ENCODE data around the gene EPHB2.

EPHB2 gene

GRCh38 chr1:22827666-22828483 lies 117.2 kb downstream of the EPHB2 start:
- H3K9me3 ChIP-seq (ENCODE audit: low read depth, low read length), result no peaks in the 10 kb centered on the region
- TF ChIP-seq EZH2 (IDR thresholded peaks at IDR 0.05), result no peak
- no peak for TF ChIP-seq POLR2AphosphoS5 (IDR thresholded peaks at IDR 0.05; ENCODE audit: borderline replicate concordance, low read depth, low read length)
- no peak for TF ChIP-seq FOXP2 (optimal IDR thresholded peaks at IDR 0.05; ENCODE audit: control extremely low read depth, extremely low read length, insufficient read depth)
- no peak overlapping the region for H3K9ac ChIP-seq (ENCODE audit: insufficient read length)
- no peak overlapping the region for H3K27ac ChIP-seq
- no peak overlapping the region for H3K4me3 ChIP-seq
- no peak for DNase-seq (ENCODE audit: low read depth, low spot score)
- no peaks in the 10 kb centered on the region for H3K36me3 ChIP-seq (ENCODE audit: insufficient read depth, low read length)

GRCh38 chr1:22828484-22829308 lies 118.1 kb downstream of the EPHB2 start:
- TF ChIP-seq EZH2 (IDR thresholded peaks at IDR 0.05), result no peak
- no peak for TF ChIP-seq POLR2AphosphoS5 (IDR thresholded peaks at IDR 0.05; ENCODE audit: borderline replicate concordance, low read depth, low read length)
- no peak for TF ChIP-seq FOXP2 (optimal IDR thresholded peaks at IDR 0.05; ENCODE audit: control extremely low read depth, extremely low read length, insufficient read depth)
- no peak overlapping the region for H3K27ac ChIP-seq
- H3K4me3 ChIP-seq, result no peak overlapping the region
- no peak overlapping the region for H3K9ac ChIP-seq (ENCODE audit: insufficient read length)
- no peak for DNase-seq (ENCODE audit: low read depth, low spot score)
- no peaks in the 10 kb centered on the region for H3K9me3 ChIP-seq (ENCODE audit: low read depth, low read length)
- no peaks in the 10 kb centered on the region for H3K36me3 ChIP-seq (ENCODE audit: insufficient read depth, low read length)

GRCh38 chr1:22829309-22829989 lies 118.8 kb downstream of the EPHB2 start:
- H3K36me3 ChIP-seq (ENCODE audit: insufficient read depth, low read length), result no peaks in the 10 kb centered on the region
- DNase-seq (ENCODE audit: low read depth, low spot score), result no peak
- H3K4me3 ChIP-seq, result no peak overlapping the region
- no peak for TF ChIP-seq FOXP2 (optimal IDR thresholded peaks at IDR 0.05; ENCODE audit: control extremely low read depth, extremely low read length, insufficient read depth)
- no peak for TF ChIP-seq POLR2AphosphoS5 (IDR thresholded peaks at IDR 0.05; ENCODE audit: borderline replicate concordance, low read depth, low read length)
- TF ChIP-seq EZH2 (IDR thresholded peaks at IDR 0.05), result no peak
- no peak overlapping the region for H3K9ac ChIP-seq (ENCODE audit: insufficient read length)
- no peaks in the 10 kb centered on the region for H3K9me3 ChIP-seq (ENCODE audit: low read depth, low read length)
- H3K27ac ChIP-seq, result no peak overlapping the region

- H3K36me3 ChIP-seq (ENCODE audit: insufficient read depth, low read length), result no peaks in the 10 kb centered on the region
- H3K9ac ChIP-seq (ENCODE audit: insufficient read length), result no peak overlapping the region
- no peaks in the 10 kb centered on the region for H3K9me3 ChIP-seq (ENCODE audit: low read depth, low read length)
- no peak overlapping the region for H3K4me3 ChIP-seq
- no peak for TF ChIP-seq EZH2 (IDR thresholded peaks at IDR 0.05)
- TF ChIP-seq FOXP2 (optimal IDR thresholded peaks at IDR 0.05; ENCODE audit: control extremely low read depth, extremely low read length, insufficient read depth), result no peak
- TF ChIP-seq POLR2AphosphoS5 (IDR thresholded peaks at IDR 0.05; ENCODE audit: borderline replicate concordance, low read depth, low read length), result no peak
- DNase-seq (ENCODE audit: low read depth, low spot score), result no peak
- no peak overlapping the region for H3K27ac ChIP-seq
Observed at GRCh38 chr1:22830041-22830566, 119.5 kb downstream of the EPHB2 start.

- no peak overlapping the region for H3K4me3 ChIP-seq
- no peak for DNase-seq (ENCODE audit: low read depth, low spot score)
- H3K27ac ChIP-seq, result no peak overlapping the region
- no peaks in the 10 kb centered on the region for H3K36me3 ChIP-seq (ENCODE audit: insufficient read depth, low read length)
- TF ChIP-seq POLR2AphosphoS5 (IDR thresholded peaks at IDR 0.05; ENCODE audit: borderline replicate concordance, low read depth, low read length) (no peak), FOXP2 (optimal IDR thresholded peaks at IDR 0.05; ENCODE audit: control extremely low read depth, extremely low read length, insufficient read depth) (no peak), EZH2 (IDR thresholded peaks at IDR 0.05) (no peak)
- no peak overlapping the region for H3K9ac ChIP-seq (ENCODE audit: insufficient read length)
- no peaks in the 10 kb centered on the region for H3K9me3 ChIP-seq (ENCODE audit: low read depth, low read length)
Observed at GRCh38 chr1:22830757-22831340, 120.2 kb downstream of the EPHB2 start.

GRCh38 chr1:22831729-22832413 lies 121.2 kb downstream of the EPHB2 start:
- Histone ChIP-seq H3K36me3 (ENCODE audit: insufficient read depth, low read length) (no peaks in the 10 kb centered on the region), H3K9ac (ENCODE audit: insufficient read length) (no peak overlapping the region)
- TF ChIP-seq POLR2AphosphoS5 (IDR thresholded peaks at IDR 0.05; ENCODE audit: borderline replicate concordance, low read depth, low read length) (no peak), FOXP2 (optimal IDR thresholded peaks at IDR 0.05; ENCODE audit: control extremely low read depth, extremely low read length, insufficient read depth) (no peak)

GRCh38 chr1:22832414-22832786 lies 121.8 kb downstream of the EPHB2 start:
- Histone ChIP-seq H3K36me3 (ENCODE audit: insufficient read depth, low read length) (no peaks in the 10 kb centered on the region), H3K9me3 (ENCODE audit: low read depth, low read length) (no peaks in the 10 kb centered on the region), H3K27ac (no peak overlapping the region), H3K9ac (ENCODE audit: insufficient read length) (no peak overlapping the region), H3K4me3 (no peak overlapping the region)
- no peak for DNase-seq (ENCODE audit: low read depth, low spot score)
- TF ChIP-seq FOXP2 (optimal IDR thresholded peaks at IDR 0.05; ENCODE audit: control extremely low read depth, extremely low read length, insufficient read depth) (no peak), EZH2 (IDR thresholded peaks at IDR 0.05) (no peak), POLR2AphosphoS5 (IDR thresholded peaks at IDR 0.05; ENCODE audit: borderline replicate concordance, low read depth, low read length) (no peak)

More at GRCh38 chr1:22831729-22832413, 121.2 kb downstream of the EPHB2 start:
- DNase-seq (ENCODE audit: low read depth, low spot score), result no peak
- no peaks in the 10 kb centered on the region for H3K9me3 ChIP-seq (ENCODE audit: low read depth, low read length)
- H3K27ac ChIP-seq, result no peak overlapping the region
- no peak overlapping the region for H3K4me3 ChIP-seq

Measured in SK-N-MC (cell line).